Activated CD4-positive, alpha-beta T cell treated with anti-CD3 and anti-CD28 coated beads, Interleukin-2, Interleukin-4, amounts not matched to agents 100 ng/mL and 50 ng/mL, durations not matched to agents 16 hours and 8 hours (primary cell): ENCODE results near the gene GGA3.
"Not testable (repeated sequence)": the region's sequence is repeated elsewhere in the genome, so short reads cannot be mapped to it uniquely, and the experiment has no call there.

ENCODE experiments used
- DNase-seq: peaks from one replicate; pipeline ENCODE4 v3.0.0-alpha.2; 2020; ENCODE audit warnings: low spot score

Gene GGA3

GRCh38 chr17:75218131-75218530 lies 43.3 kb downstream of the GGA3 start:
- no peak for DNase-seq

GRCh38 chr17:75209061-75209460 lies 52.3 kb downstream of the GGA3 start:
- DNase-seq, result no peak

- DNase-seq, result no peak
Measured at GRCh38 chr17:75208161-75208560, 53.2 kb downstream of the GGA3 start.

GRCh38 chr17:75207760-75208159 lies 53.6 kb downstream of the GGA3 start:
- DNase-seq, result no peak

- DNase-seq, result not testable (repeated sequence)
Measured at GRCh38 chr17:75207050-75207407, 54.4 kb downstream of the GGA3 start.

- no peak for DNase-seq
Measured at GRCh38 chr17:75205793-75206163, 55.6 kb downstream of the GGA3 start.

GRCh38 chr17:75205037-75205792 lies 56.2 kb downstream of the GGA3 start, which contains the start of gene NUP85:
TSS of gene NUP85 (plus strand) at chr17:75205679. CDS start at chr17:75205762, 83 bp downstream.
- DNase-seq, result peak; percentile 93

- no peak for DNase-seq
Measured at GRCh38 chr17:75199886-75200618, 61.4 kb downstream of the GGA3 start.

- DNase-seq, result no peak
Measured at GRCh38 chr17:75194879-75195278, 66.5 kb downstream of the GGA3 start.

- no peak for DNase-seq
Measured at GRCh38 chr17:75191584-75191983, 69.8 kb downstream of the GGA3 start.

GRCh38 chr17:75188614-75189013 lies 72.8 kb downstream of the GGA3 start:
- no peak for DNase-seq
